Thyroid gland (tissue), 4 donors: ENCODE data around the gene UNC13A. TPM values are rescaled to one million over a fixed set of nuclear protein-coding genes. Genes with fewer than 3 reads are reported as not detected.

Experiments used
- DNase-seq, 2 donors: peaks; one replicate each; pipeline ENCODE4 v3.0.0-alpha.2; 2019
- H3K27ac ChIP-seq, 3 donors: fragments of 200-600 bp; sonication (generic); 1 replicate in 2 of 3; 2 replicates in 1 of 3; pipeline ENCODE4 v1.5.1; 2016 to 2019; ENCODE audit warnings: mild to moderate bottlenecking in 1 of 3, moderate library complexity in 1 of 3
- H3K27me3 ChIP-seq: fragments of 200-600 bp; sonication (generic); one replicate; pipeline ENCODE4 v1.5.1; 2019
- H3K36me3 ChIP-seq, 2 donors: fragments of 200-600 bp; sonication (generic); one replicate each; pipeline ENCODE4 v1.5.1; 2016 to 2019
- H3K4me1 ChIP-seq, 2 donors: fragments of 200-600 bp; sonication (generic); one replicate each; pipeline ENCODE4 v1.5.1; 2017 to 2019
- H3K4me3 ChIP-seq, 3 donors: fragments of 200-600 bp; sonication (generic); replicated peaks in 1 of 3; 1 replicate in 2 of 3; 2 replicates in 1 of 3; pipeline ENCODE4 v1.5.1; 2016; ENCODE audit warnings: mild to moderate bottlenecking in 1 of 3
- H3K9me3 ChIP-seq: fragments of 200-600 bp; sonication (generic); one replicate; pipeline ENCODE4 v1.5.1; 2017
- CTCF ChIP-seq, 6 experiments: fragments of 200-600 bp in 3 of 6; fragments of 450-650 bp in 3 of 6; sonication (generic) in 3 of 6; IDR thresholded peaks; one replicate each; pipeline ENCODE4 v1.5.1; 2016 to 2019; ENCODE audit warnings: antibody characterized with exemption in 6 of 6, mild to moderate bottlenecking in 2 of 6, inconsistent platforms in 1 of 6, moderate library complexity in 1 of 6
- POLR2A ChIP-seq, 2 donors: fragments of 450-650 bp; IDR thresholded peaks; one replicate each; pipeline ENCODE4 v1.6.1; 2017; ENCODE audit warnings: antibody characterized with exemption in 2 of 2, mild to moderate bottlenecking in 2 of 2, moderate library complexity in 1 of 2
- WGBS, 2 donors: methylation state at CpG; one replicate each; pipeline ENCODE4 v1.1.5; 2017; 5-methylcytosine and 5-hydroxymethylcytosine counted together
- intact Hi-C: fragments of 100-400 bp; cut with DNase I; formaldehyde crosslinking; loops from one replicate; pipeline ENCODE4 v1.15.1; 2023
- total RNA-seq, 4 donors: library from RNA; depleted of rRNA; stranded (reverse); fragments of >200 nt; gene quantifications; one replicate each; pipeline ENCODE4 v1.2.3, GENCODE V29; 2016

The UNC13A gene
- total RNA-seq, 4 donors from 2014 or later: under 0.01 to 2.7 (median 0.21) TPM

GRCh38 chr19:17719730-17720400 is 31.7 kb upstream of the UNC13A start:
- 7 to 12% methylated on average over 7 to 25 of the region's 38 CpGs for WGBS, 2 donors
- H3K27ac ChIP-seq: peak overlapping the region in 2 of 3 donors; percentile 44 to 66
- H3K4me3 ChIP-seq: peak overlapping the region; percentile 69 to 93 (median 81)
- intact Hi-C loops: no loop called here
- H3K36me3 ChIP-seq: no peaks in the 10 kb centered on the region
- H3K27me3 ChIP-seq: no peaks in the 10 kb centered on the region
- DNase-seq: peak; percentile 44 to 54
- H3K9me3 ChIP-seq: no peaks in the 10 kb centered on the region
- H3K4me1 ChIP-seq: peaks cover 22 to 43% of the 10 kb centered on the region in 2 donors
- TF ChIP-seq POLR2A (IDR thresholded peaks at IDR 0.05) (no peak), CTCF (IDR thresholded peaks at IDR 0.05) (no peak)

GRCh38 chr19:17718947-17719711 is 31.0 kb upstream of the UNC13A start, which contains the start of gene MAP1S:
Gene MAP1S, plus strand, starts transcription at chr19:17719480. Its CDS starts 23 bp downstream, at chr19:17719503.
- TF ChIP-seq POLR2A (IDR thresholded peaks at IDR 0.05): peak in 1 of 2 donors; percentile 68
- TF ChIP-seq CTCF (IDR thresholded peaks at IDR 0.05): no peak
- intact Hi-C loops: no loop called here
- Histone ChIP-seq H3K4me1 (peaks cover 22 to 43% of the 10 kb centered on the region in 2 donors), H3K36me3 (no peaks in the 10 kb centered on the region), H3K27ac (peak within 1 kb of the TSS in 2 of 3 donors; percentile 44 to 66), H3K4me3 (peak within 1 kb of the TSS; percentile 69 to 93 (median 81)), H3K27me3 (no peaks in the 10 kb centered on the region), H3K9me3 (no peaks in the 10 kb centered on the region)
- 3 to 7% methylated on average over 15 to 29 of the region's 53 CpGs for WGBS, 2 donors
- peak; percentile 39 to 47 for DNase-seq

GRCh38 chr19:17718550-17718946 is 30.4 kb upstream of the UNC13A start:
- H3K9me3 ChIP-seq: no peaks in the 10 kb centered on the region
- no peaks in the 10 kb centered on the region for H3K27me3 ChIP-seq
- 62 to 64% methylated on average over 4 of the region's 4 CpGs for WGBS, 2 donors
- intact Hi-C loops: no loop called here
- H3K27ac ChIP-seq: no peak overlapping the region
- no peak overlapping the region for H3K4me3 ChIP-seq
- DNase-seq: no peak
- peaks cover 22 to 43% of the 10 kb centered on the region in 2 donors for H3K4me1 ChIP-seq
- no peaks in the 10 kb centered on the region for H3K36me3 ChIP-seq
- no peak for TF ChIP-seq POLR2A (IDR thresholded peaks at IDR 0.05)
- TF ChIP-seq CTCF (IDR thresholded peaks at IDR 0.05): no peak

GRCh38 chr19:17716309-17716929 is 28.3 kb upstream of the UNC13A start:
- Histone ChIP-seq H3K36me3 (no peaks in the 10 kb centered on the region), H3K4me3 (no peak overlapping the region), H3K27ac (no peak overlapping the region), H3K9me3 (no peaks in the 10 kb centered on the region), H3K4me1 (peaks cover 22 to 27% of the 10 kb centered on the region in 2 donors), H3K27me3 (no peaks in the 10 kb centered on the region)
- intact Hi-C loops: no loop called here
- TF ChIP-seq CTCF (IDR thresholded peaks at IDR 0.05) (no peak), POLR2A (IDR thresholded peaks at IDR 0.05) (no peak)
- WGBS, 2 donors: 61 to 70% methylated on average over 3 to 4 of the region's 4 CpGs
- DNase-seq: no peak
